Astrocyte (in vitro differentiated cells and primary cell): ENCODE measurements around the gene SMAD7.

Source experiments
- EZH2 ChIP-seq: IDR thresholded peaks from 2 replicates; pipeline ENCODE4 v1.6.1; 2012; ENCODE audit warnings: mild to moderate bottlenecking, low read length, inconsistent platforms; ENCODE audit not compliant: insufficient read depth
- TF ChIP-seq, protein P1 (sequence below): IDR thresholded peaks from 2 replicates; pipeline ENCODE4 v1.5.1; 2011; ENCODE audit warnings: low read depth, mild to moderate bottlenecking, inconsistent platforms, low read length, moderate library complexity; ENCODE audit not compliant: insufficient read depth

DNA sequence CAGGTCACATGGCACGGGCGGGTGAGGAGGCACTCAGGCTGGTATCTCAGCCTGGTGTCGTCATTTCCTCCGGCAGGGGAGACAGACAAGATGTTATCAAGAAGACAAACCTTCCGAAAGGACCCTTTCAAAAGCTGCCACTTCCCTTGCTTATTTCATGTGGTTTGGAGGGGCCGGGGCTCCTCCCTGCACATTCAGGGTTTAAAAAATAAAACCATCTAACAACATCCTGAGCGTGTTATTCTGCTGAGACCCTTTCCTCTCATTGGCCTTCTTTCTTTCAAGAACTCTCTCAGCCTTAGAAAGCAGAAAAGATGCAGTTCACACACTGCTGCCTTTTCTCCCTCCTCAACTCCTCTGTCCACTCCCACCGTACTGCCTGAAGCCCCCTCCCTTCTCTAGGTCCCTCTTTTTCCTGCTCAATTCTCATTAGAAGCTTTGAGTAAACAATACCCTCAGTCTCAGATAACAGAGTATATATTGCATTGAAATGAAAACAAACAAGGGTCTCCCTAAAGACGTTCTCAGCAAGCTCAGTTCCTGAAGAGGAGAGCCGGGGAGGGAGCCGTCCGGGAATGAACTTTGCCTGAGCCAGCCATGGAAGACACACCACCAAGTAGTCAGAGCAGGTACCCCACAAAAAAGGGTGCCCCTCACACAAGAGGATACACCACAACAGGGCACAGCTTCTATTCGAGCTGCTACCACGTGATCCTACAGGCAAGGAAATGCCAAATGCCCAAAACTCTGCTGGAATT lies 9.7 kb downstream of the SMAD7 start:
- TF ChIP-seq, protein P1, sequence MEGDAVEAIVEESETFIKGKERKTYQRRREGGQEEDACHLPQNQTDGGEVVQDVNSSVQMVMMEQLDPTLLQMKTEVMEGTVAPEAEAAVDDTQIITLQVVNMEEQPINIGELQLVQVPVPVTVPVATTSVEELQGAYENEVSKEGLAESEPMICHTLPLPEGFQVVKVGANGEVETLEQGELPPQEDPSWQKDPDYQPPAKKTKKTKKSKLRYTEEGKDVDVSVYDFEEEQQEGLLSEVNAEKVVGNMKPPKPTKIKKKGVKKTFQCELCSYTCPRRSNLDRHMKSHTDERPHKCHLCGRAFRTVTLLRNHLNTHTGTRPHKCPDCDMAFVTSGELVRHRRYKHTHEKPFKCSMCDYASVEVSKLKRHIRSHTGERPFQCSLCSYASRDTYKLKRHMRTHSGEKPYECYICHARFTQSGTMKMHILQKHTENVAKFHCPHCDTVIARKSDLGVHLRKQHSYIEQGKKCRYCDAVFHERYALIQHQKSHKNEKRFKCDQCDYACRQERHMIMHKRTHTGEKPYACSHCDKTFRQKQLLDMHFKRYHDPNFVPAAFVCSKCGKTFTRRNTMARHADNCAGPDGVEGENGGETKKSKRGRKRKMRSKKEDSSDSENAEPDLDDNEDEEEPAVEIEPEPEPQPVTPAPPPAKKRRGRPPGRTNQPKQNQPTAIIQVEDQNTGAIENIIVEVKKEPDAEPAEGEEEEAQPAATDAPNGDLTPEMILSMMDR, result no peak
- TF ChIP-seq EZH2, result no peak
